ENCODE data around the gene B3GAT1.
A peak's percentile ranks its signal among the peaks of the same experiment; 100 is the strongest.

The B3GAT1 gene

GRCh38 chr11:134333312-134333711 lies 78.7 kb downstream of the B3GAT1 start:
- no peak for DNase-seq (ENCODE audit: low read depth)

- DNase-seq (ENCODE audit: low read depth), result no peak
These were observed 79.3 kb downstream of the B3GAT1 start for GRCh38 chr11:134332782-134333181.

GRCh38 chr11:134332189-134332631 lies 79.8 kb downstream of the B3GAT1 start:
- no peak for DNase-seq (ENCODE audit: low read depth)

GRCh38 chr11:134331354-134332188 lies 80.5 kb downstream of the B3GAT1 start, which contains the start of gene GLB1L2:
GLB1L2 (plus strand) TSS chr11:134331988; CDS start chr11:134332062, 74 bp downstream.
- DNase-seq (ENCODE audit: low read depth), result peak; percentile 1

- DNase-seq (ENCODE audit: low read depth), result no peak
These were observed 81.3 kb downstream of the B3GAT1 start for GRCh38 chr11:134330611-134331353.

Data from EH (cell line).